ENCODE results near the gene ANTXR2.
"Not testable (repeated sequence)": the region's sequence is repeated elsewhere in the genome, so short reads cannot be mapped to it uniquely, and the experiment has no call there.

ANTXR2 gene

DNA sequence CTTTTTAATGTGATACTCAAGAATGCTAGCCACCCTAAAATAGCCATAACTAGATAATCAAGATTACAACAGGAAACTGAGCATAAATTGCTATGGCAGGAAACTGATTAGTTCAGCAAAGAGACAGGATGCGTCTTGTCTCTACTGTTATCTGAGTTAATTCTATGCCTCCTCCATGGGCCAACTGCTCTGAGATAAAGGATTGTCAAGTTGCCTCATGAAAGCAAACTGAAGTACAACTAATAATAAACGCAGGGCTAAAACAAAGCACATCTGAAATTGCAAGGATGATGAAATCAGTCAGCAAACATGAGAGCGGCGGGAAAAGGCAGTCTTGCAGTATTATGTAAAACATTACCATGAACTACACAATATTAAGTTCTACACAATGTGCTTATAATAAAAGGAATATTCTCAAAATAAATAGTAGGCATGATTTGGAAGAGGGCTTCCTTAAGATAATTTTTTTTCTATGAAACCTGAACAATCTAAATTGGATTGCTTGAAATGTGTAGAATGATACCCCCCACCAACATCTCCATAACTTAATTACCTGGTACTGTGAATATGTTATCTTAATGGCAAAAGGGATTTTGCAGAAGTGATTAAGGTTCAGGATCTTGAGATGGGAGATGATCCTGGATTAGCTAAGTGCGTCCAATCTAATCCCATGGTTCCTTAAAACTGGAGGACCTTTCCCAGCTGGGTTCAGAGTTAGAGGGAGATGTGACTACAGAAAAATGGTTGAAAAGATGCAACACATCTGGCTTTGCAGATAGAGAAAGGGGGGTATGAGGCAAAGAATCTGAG, 65.9 kb downstream of the ANTXR2 start:
- DNase-seq (ENCODE audit: low read depth), result no peak
- TF ChIP-seq, protein P1, sequence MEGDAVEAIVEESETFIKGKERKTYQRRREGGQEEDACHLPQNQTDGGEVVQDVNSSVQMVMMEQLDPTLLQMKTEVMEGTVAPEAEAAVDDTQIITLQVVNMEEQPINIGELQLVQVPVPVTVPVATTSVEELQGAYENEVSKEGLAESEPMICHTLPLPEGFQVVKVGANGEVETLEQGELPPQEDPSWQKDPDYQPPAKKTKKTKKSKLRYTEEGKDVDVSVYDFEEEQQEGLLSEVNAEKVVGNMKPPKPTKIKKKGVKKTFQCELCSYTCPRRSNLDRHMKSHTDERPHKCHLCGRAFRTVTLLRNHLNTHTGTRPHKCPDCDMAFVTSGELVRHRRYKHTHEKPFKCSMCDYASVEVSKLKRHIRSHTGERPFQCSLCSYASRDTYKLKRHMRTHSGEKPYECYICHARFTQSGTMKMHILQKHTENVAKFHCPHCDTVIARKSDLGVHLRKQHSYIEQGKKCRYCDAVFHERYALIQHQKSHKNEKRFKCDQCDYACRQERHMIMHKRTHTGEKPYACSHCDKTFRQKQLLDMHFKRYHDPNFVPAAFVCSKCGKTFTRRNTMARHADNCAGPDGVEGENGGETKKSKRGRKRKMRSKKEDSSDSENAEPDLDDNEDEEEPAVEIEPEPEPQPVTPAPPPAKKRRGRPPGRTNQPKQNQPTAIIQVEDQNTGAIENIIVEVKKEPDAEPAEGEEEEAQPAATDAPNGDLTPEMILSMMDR (IDR thresholded peaks at IDR 0.05; ENCODE audit: low read depth, low read length, missing control alignments), result no peak
- in situ Hi-C loops (cut with HindIII; ENCODE audit: low sequenced_read_pairs), result no loop called here
- no peak overlapping the region for H3K4me3 ChIP-seq (ENCODE audit: low read depth, low read length)

DNA sequence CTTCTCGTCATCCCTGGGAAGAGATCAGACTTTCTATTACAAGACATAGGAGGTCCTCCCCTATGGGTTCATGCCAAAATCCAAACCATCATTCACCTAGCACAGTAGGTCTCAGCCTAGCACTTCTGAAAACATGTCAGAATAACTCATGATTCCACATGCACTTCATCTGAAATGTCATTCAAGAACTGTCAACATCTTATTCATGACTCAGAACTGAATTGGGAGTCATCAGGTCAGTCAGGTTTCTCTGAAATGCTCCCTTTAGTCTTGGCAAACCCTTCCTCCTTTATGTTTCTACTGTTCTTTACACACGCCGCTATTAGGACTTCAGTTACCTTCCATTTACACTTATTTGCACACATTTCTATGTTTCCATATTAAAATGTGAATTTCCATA, 67.2 kb downstream of the ANTXR2 start:
- H3K4me3 ChIP-seq (ENCODE audit: low read depth, low read length), result no peak overlapping the region
- TF ChIP-seq, protein P1 (IDR thresholded peaks at IDR 0.05; ENCODE audit: low read depth, low read length, missing control alignments), result no peak
- in situ Hi-C loops (cut with HindIII; ENCODE audit: low sequenced_read_pairs), result no loop called here
- DNase-seq (ENCODE audit: low read depth), result no peak

- H3K4me3 ChIP-seq (ENCODE audit: low read depth, low read length), result no peak overlapping the region
- DNase-seq (ENCODE audit: low read depth), result no peak
- TF ChIP-seq, protein P1 (IDR thresholded peaks at IDR 0.05; ENCODE audit: low read depth, low read length, missing control alignments), result no peak
- in situ Hi-C loops (cut with HindIII; ENCODE audit: low sequenced_read_pairs), result no loop called here
Observed at GRCh38 chr4:80004319-80004718, 68.7 kb downstream of the ANTXR2 start.

GRCh38 chr4:80002559-80002958, 70.5 kb downstream of the ANTXR2 start:
- in situ Hi-C loops (cut with HindIII; ENCODE audit: low sequenced_read_pairs); DNase-seq (ENCODE audit: low read depth); H3K4me3 ChIP-seq (ENCODE audit: low read depth, low read length): not testable (repeated sequence)

DNA sequence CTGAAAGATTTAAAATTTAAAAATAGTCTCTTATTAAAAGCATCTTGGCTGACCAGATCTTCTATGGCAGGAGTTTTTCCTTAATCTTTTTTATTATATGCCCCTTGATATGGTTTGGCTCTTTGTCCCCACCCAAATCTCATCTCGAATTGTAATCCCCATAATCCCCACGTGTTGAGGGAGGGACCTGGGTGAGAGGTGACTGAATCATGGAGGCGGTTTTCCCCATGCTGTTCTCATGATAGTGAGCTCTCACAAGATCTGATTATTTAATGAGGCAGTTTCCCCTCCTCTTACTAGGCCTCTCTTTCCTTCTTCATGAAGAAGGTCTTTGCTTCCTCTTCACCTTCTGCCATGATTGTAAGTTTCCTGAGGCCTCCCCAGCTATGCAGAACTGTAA, 74.0 kb downstream of the ANTXR2 start:
- in situ Hi-C loops (cut with HindIII; ENCODE audit: low sequenced_read_pairs); H3K4me3 ChIP-seq (ENCODE audit: low read depth, low read length); DNase-seq (ENCODE audit: low read depth): not testable (repeated sequence)

DNA sequence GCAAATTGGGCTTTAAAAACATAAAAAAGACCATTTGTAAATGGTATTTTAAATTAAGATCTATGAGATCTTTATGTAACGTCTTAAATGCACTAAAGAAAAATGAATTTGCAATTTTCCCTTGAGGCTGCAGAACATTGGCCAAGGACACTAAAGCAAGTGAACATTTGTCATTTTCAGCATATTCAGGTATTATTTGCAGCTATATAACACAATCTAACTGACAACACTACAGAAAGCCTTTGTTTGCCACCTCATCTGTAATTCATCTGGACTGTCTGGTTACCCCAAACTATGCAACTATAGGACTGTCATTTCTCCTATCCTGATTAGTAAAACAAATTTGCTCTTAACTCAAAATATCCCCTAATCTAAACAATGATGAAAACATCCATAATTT, 74.8 kb downstream of the ANTXR2 start:
- in situ Hi-C loops (cut with HindIII; ENCODE audit: low sequenced_read_pairs), result no loop called here
- no peak overlapping the region for H3K4me3 ChIP-seq (ENCODE audit: low read depth, low read length)
- TF ChIP-seq, protein P1 (IDR thresholded peaks at IDR 0.05; ENCODE audit: low read depth, low read length, missing control alignments), result no peak
- DNase-seq (ENCODE audit: low read depth), result no peak

GRCh38 chr4:79996851-79997250, 76.2 kb downstream of the ANTXR2 start:
- in situ Hi-C loops (cut with HindIII; ENCODE audit: low sequenced_read_pairs), result no loop called here
- H3K4me3 ChIP-seq (ENCODE audit: low read depth, low read length), result no peak overlapping the region
- DNase-seq (ENCODE audit: low read depth), result no peak
- TF ChIP-seq, protein P1 (IDR thresholded peaks at IDR 0.05; ENCODE audit: low read depth, low read length, missing control alignments), result no peak

Data from astrocyte of the cerebellum (primary cell).